ENCODE measurements around the gene CELF1.

DNA sequence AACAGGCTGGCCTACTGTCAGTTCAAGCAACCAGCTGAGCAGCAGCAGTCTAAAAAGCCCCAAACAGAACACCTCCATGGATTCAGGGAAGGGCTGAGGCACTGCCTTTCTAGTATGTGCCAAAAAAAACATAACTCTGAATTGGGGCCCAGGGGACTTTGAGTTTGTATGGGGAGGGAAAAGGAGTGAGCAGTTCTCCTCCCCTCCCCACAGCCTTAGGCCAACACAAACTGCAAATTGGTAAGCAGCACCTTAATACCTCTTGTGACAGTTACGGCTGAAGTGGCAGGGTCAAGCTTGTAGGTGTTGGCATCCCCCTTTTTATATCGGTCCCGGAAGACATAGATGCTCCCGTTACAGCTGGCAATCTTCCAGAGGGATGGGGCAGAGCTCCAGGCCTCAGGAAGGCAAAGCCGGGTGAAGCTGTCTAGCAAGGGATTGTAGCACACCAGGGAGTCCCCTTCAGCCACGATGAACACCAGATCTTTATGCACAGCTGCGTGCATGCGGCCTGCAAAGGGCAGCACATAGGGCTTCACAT, 19.9 kb upstream of the CELF1 start:
- TF ChIP-seq EZH2phosphoT487 (IDR thresholded peaks at IDR 0.05; ENCODE audit: unreplicated experiment): no peak
- TF ChIP-seq EZH2 (IDR thresholded peaks at IDR 0.05; ENCODE audit: low read depth, unreplicated experiment): no peak
- no peak for TF ChIP-seq NANOG (IDR thresholded peaks at IDR 0.05; ENCODE audit: borderline replicate concordance)
- no peak for TF ChIP-seq JUNB (IDR thresholded peaks at IDR 0.05; ENCODE audit: unreplicated experiment)
- TF ChIP-seq CTCF (conservative IDR thresholded peaks at IDR 0.05; ENCODE audit: low read depth in 2 of 2): no peak
- TF ChIP-seq, protein P1, sequence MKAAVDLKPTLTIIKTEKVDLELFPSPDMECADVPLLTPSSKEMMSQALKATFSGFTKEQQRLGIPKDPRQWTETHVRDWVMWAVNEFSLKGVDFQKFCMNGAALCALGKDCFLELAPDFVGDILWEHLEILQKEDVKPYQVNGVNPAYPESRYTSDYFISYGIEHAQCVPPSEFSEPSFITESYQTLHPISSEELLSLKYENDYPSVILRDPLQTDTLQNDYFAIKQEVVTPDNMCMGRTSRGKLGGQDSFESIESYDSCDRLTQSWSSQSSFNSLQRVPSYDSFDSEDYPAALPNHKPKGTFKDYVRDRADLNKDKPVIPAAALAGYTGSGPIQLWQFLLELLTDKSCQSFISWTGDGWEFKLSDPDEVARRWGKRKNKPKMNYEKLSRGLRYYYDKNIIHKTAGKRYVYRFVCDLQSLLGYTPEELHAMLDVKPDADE (IDR thresholded peaks at IDR 0.05): no peak
- TF ChIP-seq REST (IDR thresholded peaks at IDR 0.05; ENCODE audit: unreplicated experiment): no peak
- no peak for TF ChIP-seq CREB1 (CRISPR knock-in tag; IDR thresholded peaks at IDR 0.05; ENCODE audit: low read depth)

All from GM23338 (cell line).